ENCODE results near the gene LIN7C.
"Not testable (repeated sequence)": the region's sequence is repeated elsewhere in the genome, so short reads cannot be mapped to it uniquely, and the experiment has no call there.

The LIN7C gene

GRCh38 chr11:27532652-27533325 is 26.2 kb upstream of the LIN7C start:
- Histone ChIP-seq H3K36me3 (no peaks in the 10 kb centered on the region), H3K27ac (no peak overlapping the region), H3K27me3 (no peaks in the 10 kb centered on the region), H3K4me2 (no peak overlapping the region), H3K9ac (no peak overlapping the region), H4K20me1 (no peaks in the 10 kb centered on the region), H3K4me1 (peaks cover 11% of the 10 kb centered on the region), H3K4me3 (no peak overlapping the region), H3K9me3 (no peaks in the 10 kb centered on the region)
- TF ChIP-seq Cebpa-rat (IDR thresholded peaks at IDR 0.05), result no peak

GRCh38 chr11:27528712-27529111 is 22.1 kb upstream of the LIN7C start:
- Histone ChIP-seq H3K4me3 (no peak overlapping the region), H3K27ac (no peak overlapping the region), H3K4me2 (no peak overlapping the region), H4K20me1 (no peaks in the 10 kb centered on the region), H3K27me3 (no peaks in the 10 kb centered on the region), H3K9me3 (no peaks in the 10 kb centered on the region), H3K4me1 (peaks cover 11% of the 10 kb centered on the region), H3K36me3 (no peaks in the 10 kb centered on the region), H3K9ac (no peak overlapping the region)
- TF ChIP-seq Cebpa-rat (IDR thresholded peaks at IDR 0.05), result no peak

DNA sequence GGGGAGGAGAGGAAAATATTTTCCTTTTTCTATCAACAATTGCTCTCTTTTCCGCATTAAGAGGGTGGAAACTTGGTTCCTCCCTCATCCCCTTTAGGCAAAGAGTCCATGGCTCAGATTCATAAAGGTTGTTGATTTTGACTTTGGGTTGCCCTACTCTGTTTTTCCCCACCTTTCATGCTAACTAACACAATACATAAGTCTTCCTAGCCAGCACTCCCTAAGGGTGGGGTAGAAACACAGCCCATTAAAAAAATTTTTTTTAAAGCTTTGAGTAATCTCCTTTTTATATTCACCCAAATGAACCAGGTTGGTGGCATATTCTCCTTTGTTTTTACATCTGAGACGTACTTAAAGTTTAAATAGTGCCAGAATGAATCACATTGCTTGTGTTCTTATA is 20.0 kb upstream of the LIN7C start:
- Histone ChIP-seq H3K4me2 (no peak overlapping the region), H3K4me3 (no peak overlapping the region), H3K9ac (no peak overlapping the region), H4K20me1 (no peaks in the 10 kb centered on the region), H3K9me3 (no peaks in the 10 kb centered on the region), H3K36me3 (no peaks in the 10 kb centered on the region), H3K4me1 (peaks cover 11% of the 10 kb centered on the region), H3K27ac (no peak overlapping the region), H3K27me3 (no peaks in the 10 kb centered on the region)
- no peak for TF ChIP-seq Cebpa-rat (IDR thresholded peaks at IDR 0.05)

- TF ChIP-seq Cebpa-rat (IDR thresholded peaks at IDR 0.05), result no peak
- Histone ChIP-seq H3K4me1 (peaks cover 9% of the 10 kb centered on the region), H3K36me3 (no peaks in the 10 kb centered on the region), H3K9ac (no peak overlapping the region), H4K20me1 (no peaks in the 10 kb centered on the region), H3K27ac (no peak overlapping the region), H3K4me2 (no peak overlapping the region), H3K4me3 (no peak overlapping the region), H3K27me3 (no peaks in the 10 kb centered on the region), H3K9me3 (no peaks in the 10 kb centered on the region)
Measured at GRCh38 chr11:27525824-27526516, 19.4 kb upstream of the LIN7C start.

GRCh38 chr11:27524155-27524554 is 17.6 kb upstream of the LIN7C start:
- no peaks in the 10 kb centered on the region for H3K27me3 ChIP-seq
- H3K4me3 ChIP-seq, result no peak overlapping the region
- no peak overlapping the region for H3K27ac ChIP-seq
- H4K20me1 ChIP-seq, result no peaks in the 10 kb centered on the region
- no peak overlapping the region for H3K4me2 ChIP-seq
- H3K36me3 ChIP-seq, result no peaks in the 10 kb centered on the region
- no peak overlapping the region for H3K9ac ChIP-seq
- no peak for TF ChIP-seq Cebpa-rat (IDR thresholded peaks at IDR 0.05)
- no peaks in the 10 kb centered on the region for H3K4me1 ChIP-seq
- no peaks in the 10 kb centered on the region for H3K9me3 ChIP-seq

DNA sequence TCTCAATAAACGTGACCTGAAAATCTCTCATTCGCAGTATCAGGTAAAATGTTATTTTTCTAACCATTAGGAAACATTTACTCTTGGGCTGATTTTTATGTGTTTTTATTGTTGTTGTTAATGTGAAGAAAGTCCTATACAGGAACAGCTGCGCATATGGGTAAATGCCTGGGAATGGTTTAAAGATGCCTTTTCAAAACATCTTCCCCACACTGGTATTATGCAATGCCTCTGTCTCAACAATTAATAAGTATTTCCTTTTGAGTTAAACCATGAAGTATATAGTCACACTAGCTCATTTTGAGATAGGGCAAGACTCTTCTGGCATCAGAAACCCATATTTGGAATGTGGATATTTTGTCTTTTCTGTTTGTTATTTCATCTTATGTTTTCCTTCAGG is 13.7 kb upstream of the LIN7C start:
- no peak overlapping the region for H3K27ac ChIP-seq
- H4K20me1 ChIP-seq, result no peaks in the 10 kb centered on the region
- no peak for TF ChIP-seq Cebpa-rat (IDR thresholded peaks at IDR 0.05)
- H3K4me3 ChIP-seq, result no peak overlapping the region
- H3K4me2 ChIP-seq, result no peak overlapping the region
- no peaks in the 10 kb centered on the region for H3K27me3 ChIP-seq
- H3K36me3 ChIP-seq, result no peaks in the 10 kb centered on the region
- no peaks in the 10 kb centered on the region for H3K4me1 ChIP-seq
- no peaks in the 10 kb centered on the region for H3K9me3 ChIP-seq
- no peak overlapping the region for H3K9ac ChIP-seq

GRCh38 chr11:27518518-27518917 is 11.9 kb upstream of the LIN7C start:
- Histone ChIP-seq H3K27ac (no peak overlapping the region), H3K4me3 (no peak overlapping the region), H3K4me1 (no peaks in the 10 kb centered on the region), H3K36me3 (no peaks in the 10 kb centered on the region), H4K20me1 (no peaks in the 10 kb centered on the region), H3K4me2 (no peak overlapping the region), H3K27me3 (no peaks in the 10 kb centered on the region), H3K9me3 (0 out of 2 replicates have a peak, but pooled peaks cover 4% of the 10 kb centered on the region), H3K9ac (no peak overlapping the region)
- no peak for TF ChIP-seq Cebpa-rat (IDR thresholded peaks at IDR 0.05)

DNA sequence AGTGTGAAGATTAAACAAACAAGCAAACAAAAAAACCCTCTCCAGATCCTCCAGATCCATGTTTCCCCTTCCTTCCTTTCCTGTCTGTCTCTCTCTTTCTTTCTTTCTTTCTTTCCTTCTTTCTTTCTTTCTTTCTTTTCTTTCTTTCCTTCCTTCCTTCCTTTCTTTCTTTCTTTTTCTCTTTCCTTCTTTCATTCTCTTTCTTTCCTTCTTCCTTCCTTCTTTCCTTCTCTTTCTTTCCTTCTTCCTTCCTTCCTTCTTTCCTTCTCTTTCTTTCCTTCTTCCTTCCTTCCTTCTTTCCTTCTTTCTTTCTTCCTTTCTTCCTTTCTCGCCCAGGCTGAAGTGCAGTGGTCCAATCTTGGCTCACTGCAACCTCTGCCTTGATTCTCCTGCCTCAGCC is 10.9 kb upstream of the LIN7C start:
- H3K9me3 ChIP-seq, H3K4me1 ChIP-seq, H3K9ac ChIP-seq, H3K4me2 ChIP-seq, H4K20me1 ChIP-seq, H3K36me3 ChIP-seq, H3K27ac ChIP-seq, H3K27me3 ChIP-seq, H3K4me3 ChIP-seq: not testable (repeated sequence)

- H3K9me3 ChIP-seq, result 0 out of 2 replicates have a peak, but pooled peaks cover 4% of the 10 kb centered on the region
- no peak overlapping the region for H3K9ac ChIP-seq
- H3K27ac ChIP-seq, result no peak overlapping the region
- no peak for TF ChIP-seq Cebpa-rat (IDR thresholded peaks at IDR 0.05)
- H3K4me3 ChIP-seq, result no peak overlapping the region
- no peaks in the 10 kb centered on the region for H3K27me3 ChIP-seq
- H4K20me1 ChIP-seq, result no peaks in the 10 kb centered on the region
- no peaks in the 10 kb centered on the region for H3K36me3 ChIP-seq
- no peaks in the 10 kb centered on the region for H3K4me1 ChIP-seq
- H3K4me2 ChIP-seq, result no peak overlapping the region
Measured at GRCh38 chr11:27514558-27514957, 8.0 kb upstream of the LIN7C start.

DNA sequence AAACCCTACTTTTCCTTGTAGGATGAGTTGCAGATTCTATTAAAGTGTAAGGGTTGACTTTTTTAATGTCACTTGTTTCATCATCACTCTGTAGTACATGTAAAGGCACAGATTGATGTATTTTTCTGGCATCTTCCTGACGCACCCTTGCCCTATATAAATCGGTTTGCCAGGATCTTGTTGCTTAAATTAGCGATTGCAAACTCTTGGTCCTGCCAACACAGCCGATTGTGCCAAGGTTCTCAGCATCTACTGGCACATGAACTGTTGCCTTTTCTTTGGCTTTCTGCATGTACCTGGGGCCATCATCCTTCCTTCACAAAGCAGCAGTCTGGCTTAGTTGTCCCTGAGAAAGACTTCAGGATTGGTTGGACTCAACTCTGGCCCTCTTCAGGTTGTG is 7.5 kb upstream of the LIN7C start:
- Histone ChIP-seq H3K9ac (no peak overlapping the region), H3K27me3 (no peaks in the 10 kb centered on the region), H3K27ac (no peak overlapping the region), H3K4me2 (no peak overlapping the region), H3K4me3 (no peak overlapping the region), H3K9me3 (0 out of 2 replicates have a peak, but pooled peaks cover 4% of the 10 kb centered on the region), H3K36me3 (no peaks in the 10 kb centered on the region), H4K20me1 (no peaks in the 10 kb centered on the region), H3K4me1 (no peaks in the 10 kb centered on the region)
- TF ChIP-seq Cebpa-rat (IDR thresholded peaks at IDR 0.05), result no peak
